C1 segment of cervical spinal cord (tissue), 14 donors: ENCODE results near the gene GORASP2.

Experiments used
- DNase-seq, 14 donors: peaks; one replicate each; lab custom pipeline; 2025; lab: John Stamatoyannopoulos, UW

Gene GORASP2

DNA sequence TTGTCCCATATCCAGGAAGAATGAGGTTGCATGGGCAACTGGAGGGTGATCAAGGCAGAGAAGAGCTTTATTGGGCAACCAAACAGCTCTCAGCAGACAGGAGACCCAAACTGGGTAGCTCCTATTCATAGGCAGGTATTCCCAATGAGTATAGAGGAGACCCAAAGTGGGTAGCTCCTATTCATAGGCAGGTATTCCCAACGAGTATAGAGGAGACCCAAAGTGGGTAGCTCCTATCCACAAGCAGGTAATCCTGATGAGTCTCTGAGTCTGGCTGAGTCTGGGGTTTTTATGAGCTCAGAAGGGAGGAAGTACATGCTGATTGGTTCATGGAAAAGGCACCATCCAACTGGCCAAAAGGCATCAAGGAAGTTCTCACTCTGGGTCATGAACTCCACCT is 5.3 kb upstream of the GORASP2 start:
- DNase-seq: no peak

DNA sequence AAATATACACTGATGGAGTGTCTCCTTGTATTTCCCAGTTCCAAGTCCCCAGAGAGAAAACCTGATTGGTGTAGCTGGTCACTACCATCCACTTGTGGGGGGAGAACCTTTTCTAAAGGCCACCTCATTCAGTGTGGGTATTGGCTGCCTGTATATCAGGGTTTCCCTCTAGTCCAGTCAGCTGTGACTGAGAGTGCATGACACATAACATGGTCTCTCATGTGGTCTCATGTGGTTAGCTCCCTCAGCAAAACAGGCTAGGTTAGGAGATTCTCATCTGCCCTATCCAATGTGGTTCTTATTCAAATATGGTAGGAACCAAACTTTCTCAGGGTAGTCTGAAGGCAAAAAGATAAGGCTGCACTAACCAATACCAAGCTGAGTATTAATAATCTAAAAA is 4.1 kb upstream of the GORASP2 start:
- no peak for DNase-seq

DNA sequence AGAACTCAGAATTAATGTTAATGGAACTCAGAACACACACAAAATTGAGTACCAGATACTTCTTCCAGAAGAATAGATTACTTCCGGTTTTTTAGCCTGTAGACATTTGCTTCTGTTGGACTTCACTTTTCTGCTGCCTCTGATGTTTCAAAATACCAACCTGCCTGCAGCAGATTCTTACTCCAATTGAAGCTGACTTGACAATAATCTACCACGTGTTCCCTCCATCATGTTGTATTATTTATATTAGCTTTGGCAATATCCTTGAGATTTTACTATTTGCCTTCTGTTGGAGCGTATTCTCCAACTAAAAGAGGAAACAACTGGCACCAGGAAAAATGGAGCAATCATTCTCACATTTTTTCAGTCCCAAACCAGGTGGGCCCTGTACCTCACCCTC is 3.1 kb upstream of the GORASP2 start:
- no peak for DNase-seq

DNA sequence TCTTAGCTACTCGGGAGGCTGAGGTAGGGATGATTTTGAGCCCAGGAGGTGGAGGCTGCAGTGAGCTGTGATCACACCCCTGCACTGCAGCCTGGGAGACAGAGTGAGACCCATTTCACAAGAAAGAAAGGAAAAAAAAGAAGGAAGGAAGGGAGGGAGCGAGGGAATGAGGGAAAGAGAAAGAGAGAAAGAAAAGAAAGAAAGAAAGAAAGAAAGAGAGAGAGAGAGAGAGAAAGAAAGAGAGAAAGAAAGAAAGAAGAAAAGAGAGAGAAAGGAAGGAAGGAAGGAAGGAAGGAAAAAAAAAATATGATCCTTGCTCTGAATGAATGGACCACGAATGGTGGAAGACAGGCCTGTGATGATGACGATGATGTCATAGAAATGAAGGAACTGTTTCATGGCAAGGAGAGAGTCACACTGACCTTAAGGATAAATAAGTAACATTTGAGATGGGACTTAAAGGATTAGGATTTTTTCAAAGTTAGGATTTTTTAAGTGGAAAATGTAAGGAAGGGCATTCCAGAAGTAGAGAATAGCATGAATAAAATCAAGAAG is 2.2 kb upstream of the GORASP2 start:
- DNase-seq: no peak

DNA sequence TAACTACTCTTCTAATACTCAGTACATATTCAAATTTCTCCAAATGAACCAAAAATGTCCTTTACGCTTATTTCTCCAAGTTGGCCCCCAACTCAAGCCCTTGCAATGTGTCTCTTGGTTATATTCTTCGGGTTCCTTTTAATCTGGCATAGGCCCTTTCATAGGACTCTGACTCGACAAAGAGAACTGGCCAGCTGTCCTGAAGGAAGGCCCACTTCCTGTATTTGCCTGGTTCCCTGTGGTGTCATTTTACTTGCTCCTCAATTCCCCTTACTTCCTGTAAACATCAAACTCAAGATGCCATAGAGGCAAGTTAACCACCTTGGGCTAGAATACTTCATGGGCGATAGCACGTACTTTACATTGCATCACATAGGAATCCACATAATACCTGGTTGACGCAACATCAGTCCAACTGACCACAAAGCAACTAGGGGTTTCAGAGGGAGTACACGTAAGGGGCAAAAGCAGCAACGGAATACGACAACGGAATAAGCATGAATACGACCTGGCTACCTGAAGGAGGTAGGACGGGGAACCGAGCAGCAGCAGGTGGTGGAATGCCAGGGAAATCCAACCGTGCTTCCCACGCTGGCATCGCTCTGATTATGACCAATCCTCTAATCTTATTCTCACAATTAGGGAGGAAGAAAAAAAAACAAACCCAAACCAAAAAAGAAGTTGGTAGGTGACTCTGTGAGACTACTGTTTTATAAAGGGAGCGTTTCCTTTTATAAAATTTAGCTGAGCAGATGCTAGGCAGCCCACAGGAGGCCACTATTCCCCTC is 823 bp upstream of the GORASP2 start:
- DNase-seq: peak in 3 of 14 donors; percentile 17 to 27 (median 20)

DNA sequence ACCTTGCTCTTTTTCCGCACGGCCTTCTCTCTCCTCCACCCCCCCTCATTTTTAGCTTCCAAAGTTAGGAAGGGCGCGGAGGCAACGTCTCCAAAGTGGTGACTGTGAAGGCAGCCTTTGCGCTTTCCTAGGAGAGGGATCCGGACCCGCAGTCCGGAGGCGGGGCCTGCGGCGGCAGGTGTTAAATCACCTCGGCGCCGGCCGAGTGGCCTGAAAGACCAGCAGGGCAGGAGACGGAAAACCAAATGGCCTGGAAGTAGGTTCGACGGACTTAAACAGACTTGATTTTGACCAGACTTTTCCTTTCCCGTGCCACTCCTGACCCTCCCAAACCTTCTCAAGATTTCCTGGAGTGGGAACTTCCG is 615 bp downstream of the GORASP2 start:
- peak in 6 of 14 donors; percentile 38 to 68 (median 48) for DNase-seq

DNA sequence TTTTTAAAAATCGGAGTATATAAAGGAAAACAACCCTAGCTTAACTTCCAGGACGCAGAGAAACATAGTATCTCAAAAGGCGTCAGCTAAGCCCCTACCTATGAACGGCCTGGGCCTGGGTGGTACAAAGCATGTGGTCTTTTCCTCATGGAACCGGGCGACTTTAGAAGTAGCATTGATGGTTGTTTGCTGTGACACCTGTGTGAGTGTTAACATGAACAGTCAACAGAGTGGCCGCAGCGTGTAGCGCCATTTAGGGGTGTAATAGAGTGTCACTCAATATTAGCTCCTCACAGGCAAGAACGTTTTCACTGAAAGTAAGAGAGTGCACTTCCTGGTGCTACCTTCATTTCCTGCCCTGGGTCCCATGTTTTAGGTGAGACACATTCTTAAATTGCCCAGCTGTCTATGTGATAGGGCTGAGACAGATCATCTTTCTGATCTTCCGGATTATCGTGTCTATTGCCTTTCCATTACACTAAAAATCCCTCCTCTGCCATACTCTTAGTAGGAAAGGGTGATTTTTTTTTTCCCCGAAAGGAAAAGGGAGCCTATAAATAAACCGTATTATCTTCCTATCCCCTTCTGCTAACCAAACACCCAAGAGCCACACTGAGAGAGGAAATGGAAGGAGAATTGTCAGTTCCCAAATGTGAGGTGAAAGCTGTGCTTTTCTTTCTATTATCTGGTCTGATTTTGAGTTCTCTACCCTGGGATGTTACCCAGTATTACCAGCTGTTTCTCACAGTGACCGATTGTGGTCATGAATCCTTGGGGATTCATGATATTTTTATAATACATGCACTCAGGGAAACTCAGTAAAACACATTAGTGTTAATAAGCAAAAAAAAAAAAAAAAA is 1.3 kb downstream of the GORASP2 start:
- peak in 4 of 14 donors; percentile 0 to 22 (median 1) for DNase-seq

DNA sequence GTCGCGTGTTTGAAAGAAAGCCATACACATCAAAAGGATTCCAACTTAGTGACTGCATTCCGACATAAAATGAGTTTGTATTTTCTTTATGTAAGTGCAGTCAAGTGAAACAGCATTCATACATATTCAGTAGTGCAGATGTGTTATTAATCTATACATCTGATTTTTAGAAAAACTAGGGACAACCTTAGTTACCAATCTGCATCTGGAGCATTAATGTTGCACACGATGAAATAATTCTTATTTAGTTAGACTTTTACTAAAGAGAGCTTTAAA is 1.9 kb downstream of the GORASP2 start:
- DNase-seq: no peak

DNA sequence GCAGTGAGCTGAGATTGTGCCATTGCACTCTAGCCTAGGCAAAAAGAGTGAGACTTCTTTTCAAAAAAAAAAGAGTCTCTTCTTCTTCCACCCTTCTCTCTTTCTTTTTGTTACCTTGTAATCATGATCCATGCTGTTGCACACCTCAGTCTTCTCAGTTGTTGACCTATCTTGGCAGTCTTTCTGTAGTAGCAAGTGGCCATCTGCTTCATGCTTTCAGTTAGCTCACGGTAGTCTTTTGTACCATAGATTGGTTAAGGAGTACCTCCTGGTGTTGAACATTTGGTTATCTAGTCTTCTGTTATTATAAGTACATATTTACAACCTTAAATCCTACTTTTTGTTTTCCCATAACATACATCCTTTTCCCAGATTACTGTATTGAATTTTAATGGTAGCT is 3.1 kb downstream of the GORASP2 start:
- DNase-seq: peak in 1 of 14 donors; percentile 16

DNA sequence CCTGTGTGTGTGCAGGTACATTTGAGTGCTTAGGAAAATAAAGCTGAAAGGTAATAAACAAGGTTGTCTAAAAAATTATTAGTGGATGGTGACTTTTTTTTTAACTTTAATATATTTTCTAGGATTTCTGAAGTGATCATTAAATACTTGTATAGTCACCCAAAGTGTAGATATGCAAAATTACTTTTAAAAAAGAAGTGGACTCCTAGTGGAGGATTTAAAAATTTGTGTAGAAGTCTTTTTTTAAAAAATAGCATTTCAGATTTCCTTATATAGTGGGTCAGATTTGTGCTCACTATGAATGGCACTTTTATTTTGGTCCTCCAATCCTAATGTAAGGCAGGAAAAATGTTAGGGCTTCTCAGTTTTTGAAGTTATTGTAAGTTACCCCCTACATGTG is 3.9 kb downstream of the GORASP2 start:
- no peak for DNase-seq

DNA sequence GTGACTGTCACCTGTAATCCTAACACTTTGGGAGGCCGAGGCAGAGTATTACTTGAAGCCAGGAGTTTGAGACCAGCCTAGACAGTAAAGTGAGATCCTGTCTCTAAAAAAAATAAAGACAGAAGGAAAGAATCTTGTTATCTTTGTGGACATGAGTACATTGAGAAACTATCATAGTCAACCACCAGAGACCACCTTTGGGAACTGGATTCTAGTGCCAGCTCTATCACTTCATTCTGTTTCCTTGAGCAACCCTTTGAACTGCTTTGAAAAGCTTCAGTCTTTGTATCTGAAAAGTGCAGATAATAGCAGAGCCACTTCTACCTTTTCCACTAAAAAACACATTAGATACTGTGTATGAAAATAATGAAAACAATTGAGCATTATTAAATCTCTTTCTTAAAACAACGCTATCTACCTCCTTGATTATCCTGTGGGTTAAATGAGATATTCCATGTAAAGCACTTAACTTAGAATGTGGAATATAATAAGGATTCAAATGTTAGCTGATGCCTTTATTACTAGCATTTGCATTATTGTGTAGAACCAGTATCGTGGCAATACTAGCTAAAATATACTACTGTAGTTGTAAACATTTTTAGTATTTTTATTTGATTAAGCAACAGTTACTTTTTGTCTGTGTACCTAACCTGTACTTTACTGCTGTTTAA is 8.8 kb downstream of the GORASP2 start:
- no peak for DNase-seq

DNA sequence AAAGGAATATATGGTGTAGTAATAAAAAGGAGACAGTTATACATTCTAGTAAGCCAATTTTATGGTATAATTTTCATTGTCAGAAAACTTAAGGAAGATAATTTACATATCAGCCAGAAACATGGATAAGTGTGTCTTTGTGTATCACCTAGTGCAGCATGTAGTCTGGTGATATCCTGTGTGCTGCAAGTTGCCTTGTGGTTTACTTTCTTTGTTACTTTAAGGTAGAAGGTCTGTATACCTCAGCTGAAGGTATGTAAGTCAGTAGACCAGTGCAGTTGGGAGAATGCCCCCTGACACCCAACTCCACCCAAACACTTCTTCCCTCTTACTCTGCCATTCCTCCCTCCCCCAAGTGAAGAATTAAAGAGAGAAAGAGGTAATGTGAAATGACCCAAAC is 11.0 kb downstream of the GORASP2 start:
- DNase-seq: no peak

DNA sequence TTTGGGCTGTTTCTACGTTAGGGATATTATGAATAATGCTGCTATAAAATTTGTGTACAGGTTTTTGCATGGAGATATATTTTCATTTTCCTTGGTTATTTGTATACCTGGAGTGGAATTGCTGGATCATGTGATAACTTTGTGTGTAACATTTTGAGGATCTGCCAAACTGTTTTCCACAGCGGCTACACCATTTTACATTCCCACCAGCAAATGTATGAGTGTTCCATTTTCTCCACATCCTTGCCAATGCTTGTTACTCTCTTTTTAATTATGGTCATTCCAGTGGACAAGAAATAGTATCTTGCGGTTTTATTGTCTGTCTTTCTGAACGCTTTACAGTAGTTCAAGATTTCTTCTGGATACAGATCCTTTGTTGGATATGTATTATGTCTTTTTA is 13.6 kb downstream of the GORASP2 start:
- no peak for DNase-seq

DNA sequence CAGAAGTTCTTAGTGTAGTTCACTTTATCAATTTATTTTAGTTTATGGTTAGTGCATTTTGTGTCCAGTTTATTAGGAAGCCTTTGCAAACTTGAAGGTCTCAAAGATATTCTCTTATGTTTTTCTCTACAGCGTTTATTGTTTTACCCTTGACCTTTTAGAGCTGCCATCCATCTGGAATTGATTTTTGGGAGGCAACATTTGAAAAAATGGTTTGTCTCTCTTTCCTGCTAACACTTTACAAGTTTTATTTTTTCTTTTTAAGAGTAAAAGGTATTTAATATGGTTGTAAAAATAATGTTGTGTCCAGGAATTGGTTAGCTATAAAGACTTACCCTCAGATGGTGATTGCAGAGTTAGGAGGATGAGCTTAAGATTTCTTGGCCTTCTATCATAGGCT is 14.0 kb downstream of the GORASP2 start:
- no peak for DNase-seq

DNA sequence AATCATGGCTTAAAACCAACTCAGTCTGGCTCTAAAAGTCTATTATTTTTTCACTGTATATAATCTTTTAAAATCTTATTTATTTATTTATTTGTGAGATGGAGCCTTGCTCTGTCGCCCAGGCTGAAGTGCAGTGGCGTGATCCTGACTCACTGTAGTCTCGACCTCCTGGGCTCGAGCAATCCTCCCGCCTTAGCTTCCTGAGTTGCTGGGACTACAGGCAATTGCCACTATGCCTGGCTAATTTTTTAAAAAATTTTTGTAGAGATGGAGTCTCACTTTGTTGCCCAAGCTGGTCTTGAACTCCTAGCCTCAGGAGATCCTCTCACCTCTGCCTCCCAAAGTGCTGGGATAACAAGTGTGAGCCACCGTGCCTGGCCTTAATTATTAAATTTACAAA is 14.5 kb downstream of the GORASP2 start:
- DNase-seq: no peak

DNA sequence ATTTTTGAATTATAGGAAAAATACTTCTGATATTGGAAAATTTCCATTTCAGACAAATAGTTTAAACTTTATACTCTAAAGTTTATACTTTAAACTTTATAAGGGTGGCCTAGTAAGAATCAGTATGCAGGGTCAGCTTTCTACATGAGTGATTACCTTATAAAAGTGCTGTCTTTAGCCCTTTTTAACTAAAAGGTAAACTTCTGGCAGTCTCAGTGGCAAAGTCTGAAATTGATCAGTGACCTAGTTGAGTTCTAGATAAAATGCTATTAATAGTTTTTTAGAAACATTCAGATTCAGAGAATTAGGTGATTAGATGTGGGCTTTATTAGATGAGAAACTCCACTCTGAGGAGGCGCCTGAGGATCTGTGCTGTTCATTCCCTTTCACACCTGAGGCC is 15.5 kb downstream of the GORASP2 start:
- DNase-seq: no peak

DNA sequence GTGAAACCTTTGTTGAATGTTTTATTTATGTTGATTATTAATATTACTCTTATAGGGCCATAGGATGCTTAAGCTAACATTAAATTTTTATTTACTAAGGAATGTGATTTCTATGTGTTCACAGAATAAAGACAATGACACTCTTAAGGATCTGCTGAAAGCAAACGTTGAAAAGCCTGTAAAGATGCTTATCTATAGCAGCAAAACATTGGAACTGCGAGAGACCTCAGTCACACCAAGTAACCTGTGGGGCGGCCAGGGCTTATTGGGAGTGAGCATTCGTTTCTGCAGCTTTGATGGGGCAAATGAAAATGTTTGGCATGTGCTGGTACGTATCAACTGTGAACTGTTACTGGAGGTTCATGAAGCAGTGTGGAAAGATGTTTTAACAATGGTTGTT is 20.4 kb downstream of the GORASP2 start:
- no peak for DNase-seq

DNA sequence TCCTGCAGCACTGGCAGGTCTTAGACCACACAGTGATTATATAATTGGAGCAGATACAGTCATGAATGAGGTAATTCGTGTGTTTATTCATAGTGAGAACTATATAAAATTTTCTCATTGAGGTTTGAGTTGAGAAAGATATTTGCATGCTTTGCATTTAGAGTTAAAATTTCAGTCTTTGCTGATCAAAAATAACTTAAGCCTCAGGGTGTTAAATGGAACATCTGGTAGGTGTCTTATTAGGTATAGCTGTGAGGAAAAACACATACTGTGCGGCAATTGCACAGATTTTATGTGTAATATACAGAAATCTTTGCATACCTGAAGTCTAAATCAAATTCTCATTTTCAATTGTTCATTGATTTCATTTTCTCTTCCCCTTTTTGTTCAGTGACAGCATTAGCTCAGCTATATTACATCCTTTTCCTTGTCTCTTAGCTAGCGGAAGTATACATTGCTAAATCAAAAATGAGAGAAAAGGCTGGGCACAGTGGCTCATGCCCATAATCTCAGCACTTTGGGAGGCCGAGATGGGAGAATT is 21.2 kb downstream of the GORASP2 start:
- no peak for DNase-seq

DNA sequence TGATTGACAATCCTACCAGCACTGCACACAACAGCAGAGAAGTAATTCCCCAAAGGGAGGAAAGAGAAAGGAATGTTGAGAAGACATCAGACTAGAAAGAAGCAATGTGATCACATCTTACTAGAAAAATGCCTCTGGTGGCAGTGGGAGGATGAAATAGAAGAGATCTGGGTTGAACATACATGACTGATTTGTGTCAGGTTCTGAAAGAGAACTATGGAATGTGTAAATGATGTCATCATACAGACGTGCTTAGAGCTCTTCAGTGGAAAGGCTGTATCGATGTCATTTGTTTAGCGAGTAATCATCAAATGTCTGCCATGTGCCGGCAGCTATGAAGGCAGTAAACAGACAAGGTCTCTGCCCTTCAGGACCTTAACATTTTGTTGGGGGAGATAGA is 24.9 kb downstream of the GORASP2 start:
- no peak for DNase-seq

DNA sequence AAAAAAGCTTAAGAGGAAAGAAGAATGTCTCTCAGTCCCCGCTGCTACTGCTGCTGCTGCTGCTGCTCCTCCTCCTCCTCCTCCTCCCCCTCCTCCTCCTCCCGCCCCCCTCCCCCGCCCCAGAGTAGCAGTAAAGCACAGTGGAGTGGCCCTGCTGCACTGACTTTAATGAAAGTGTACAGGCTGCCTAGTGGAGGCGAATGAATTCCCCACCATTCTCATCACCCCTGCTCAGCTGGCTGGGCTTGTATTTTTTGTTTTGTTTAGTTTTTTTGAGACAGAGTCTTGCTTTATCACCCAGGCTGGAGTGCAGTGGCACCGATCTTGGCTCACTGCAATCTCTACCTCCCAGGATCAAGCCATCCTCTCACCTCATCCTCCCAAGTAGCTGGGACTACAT is 34.3 kb downstream of the GORASP2 start:
- DNase-seq: no peak

DNA sequence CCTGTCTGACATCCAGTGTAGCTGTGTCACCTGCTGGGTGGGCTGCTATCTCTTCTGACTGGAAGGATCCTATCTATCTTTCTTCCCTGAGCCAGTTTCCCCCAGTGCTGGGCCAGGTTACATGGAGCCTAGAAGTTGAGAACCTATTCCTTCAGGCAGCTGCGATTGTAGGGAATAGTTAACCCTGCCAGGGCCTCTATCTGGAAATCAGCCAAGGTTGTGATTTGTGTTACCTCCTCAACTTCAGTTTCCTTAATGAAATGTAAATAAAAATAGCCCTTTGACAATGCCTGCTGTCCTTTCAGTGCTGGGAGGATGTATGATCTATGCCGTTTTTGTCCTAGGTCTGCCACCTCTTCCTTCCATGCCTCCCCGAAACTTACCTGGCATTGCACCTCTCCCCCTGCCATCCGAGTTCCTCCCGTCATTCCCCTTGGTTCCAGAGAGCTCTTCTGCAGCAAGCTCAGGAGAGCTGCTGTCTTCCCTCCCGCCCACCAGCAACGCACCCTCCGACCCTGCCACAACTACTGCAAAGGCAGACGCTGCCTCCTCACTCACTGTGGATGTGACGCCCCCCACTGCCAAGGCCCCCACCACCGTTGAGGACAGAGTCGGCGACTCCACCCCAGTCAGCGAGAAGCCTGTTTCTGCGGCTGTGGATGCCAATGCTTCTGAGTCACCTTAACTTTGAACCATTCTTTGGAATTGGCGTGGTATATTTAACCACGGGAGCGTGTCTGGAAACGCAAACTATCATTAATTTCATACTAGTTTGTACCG is 36.6 kb downstream of the GORASP2 start:
- DNase-seq: no peak
